Ishikawa (cell line): ENCODE measurements around the gene TMEM69.
A peak's percentile ranks its signal among the peaks of the same experiment; 100 is the strongest.

Experiments
- CREB1 ChIP-seq: IDR thresholded peaks from 2 replicates; pipeline ENCODE4 v1.6.1; 2012; ENCODE audit warnings: low read depth
- EP300 ChIP-seq: IDR thresholded peaks from 2 replicates; pipeline ENCODE4 v1.6.1; 2012; ENCODE audit warnings: borderline replicate concordance
- FOXM1 ChIP-seq: IDR thresholded peaks from 2 replicates; pipeline ENCODE4 v1.6.1; 2012; ENCODE audit warnings: low read depth, borderline replicate concordance
- RAD21 ChIP-seq: IDR thresholded peaks from 2 replicates; pipeline ENCODE4 v1.6.1; 2012; ENCODE audit warnings: low read depth
- TCF12 ChIP-seq: IDR thresholded peaks from 2 replicates; pipeline ENCODE4 v1.6.1; 2012; ENCODE audit warnings: low read depth
- USF1 ChIP-seq: IDR thresholded peaks from 2 replicates; pipeline ENCODE4 v1.6.1; 2012
- YY1 ChIP-seq: IDR thresholded peaks from 2 replicates; pipeline ENCODE4 v1.6.1; 2012; ENCODE audit warnings: low read depth
- ZBTB7A ChIP-seq: IDR thresholded peaks from 2 replicates; pipeline ENCODE4 v1.6.1; 2012; ENCODE audit warnings: low read depth
- TF ChIP-seq, protein P1 (sequence below): IDR thresholded peaks from 2 replicates; pipeline ENCODE4 v1.6.1; 2012; ENCODE audit warnings: low read depth, mild to moderate bottlenecking

- TF ChIP-seq, protein P1, sequence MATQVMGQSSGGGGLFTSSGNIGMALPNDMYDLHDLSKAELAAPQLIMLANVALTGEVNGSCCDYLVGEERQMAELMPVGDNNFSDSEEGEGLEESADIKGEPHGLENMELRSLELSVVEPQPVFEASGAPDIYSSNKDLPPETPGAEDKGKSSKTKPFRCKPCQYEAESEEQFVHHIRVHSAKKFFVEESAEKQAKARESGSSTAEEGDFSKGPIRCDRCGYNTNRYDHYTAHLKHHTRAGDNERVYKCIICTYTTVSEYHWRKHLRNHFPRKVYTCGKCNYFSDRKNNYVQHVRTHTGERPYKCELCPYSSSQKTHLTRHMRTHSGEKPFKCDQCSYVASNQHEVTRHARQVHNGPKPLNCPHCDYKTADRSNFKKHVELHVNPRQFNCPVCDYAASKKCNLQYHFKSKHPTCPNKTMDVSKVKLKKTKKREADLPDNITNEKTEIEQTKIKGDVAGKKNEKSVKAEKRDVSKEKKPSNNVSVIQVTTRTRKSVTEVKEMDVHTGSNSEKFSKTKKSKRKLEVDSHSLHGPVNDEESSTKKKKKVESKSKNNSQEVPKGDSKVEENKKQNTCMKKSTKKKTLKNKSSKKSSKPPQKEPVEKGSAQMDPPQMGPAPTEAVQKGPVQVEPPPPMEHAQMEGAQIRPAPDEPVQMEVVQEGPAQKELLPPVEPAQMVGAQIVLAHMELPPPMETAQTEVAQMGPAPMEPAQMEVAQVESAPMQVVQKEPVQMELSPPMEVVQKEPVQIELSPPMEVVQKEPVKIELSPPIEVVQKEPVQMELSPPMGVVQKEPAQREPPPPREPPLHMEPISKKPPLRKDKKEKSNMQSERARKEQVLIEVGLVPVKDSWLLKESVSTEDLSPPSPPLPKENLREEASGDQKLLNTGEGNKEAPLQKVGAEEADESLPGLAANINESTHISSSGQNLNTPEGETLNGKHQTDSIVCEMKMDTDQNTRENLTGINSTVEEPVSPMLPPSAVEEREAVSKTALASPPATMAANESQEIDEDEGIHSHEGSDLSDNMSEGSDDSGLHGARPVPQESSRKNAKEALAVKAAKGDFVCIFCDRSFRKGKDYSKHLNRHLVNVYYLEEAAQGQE, result no peak
- TF ChIP-seq EP300, result no peak
- 0 out of 2 replicates have a peak, but pooled peaks have one; percentile 60 for TF ChIP-seq YY1
- TF ChIP-seq ZBTB7A, result no peak
- TF ChIP-seq FOXM1, result no peak
- no peak for TF ChIP-seq CREB1
- TF ChIP-seq RAD21, result no peak
- TF ChIP-seq TCF12, result no peak
- TF ChIP-seq USF1, result no peak
These were observed 2.5 kb upstream of the TMEM69 start for GRCh38 chr1:45685308-45686014.
